ENCODE measurements around the gene LOXHD1. TPM values are rescaled to one million over a fixed set of nuclear protein-coding genes. Genes with fewer than 3 reads are reported as not detected.

Gene LOXHD1
- total and polyA plus RNA-seq, 10 of the 15 experiments (the other 5 are each of a cell fraction or from before 2014, with no cell fraction given) = not detected

GRCh38 chr18:46434629-46435028 is 222.4 kb downstream of the LOXHD1 start (continued):
- no peak for TF ChIP-seq MLLT1 (IDR thresholded peaks at IDR 0.05)

- 51% methylated on average over 33 of the region's 35 CpGs for WGBS (ENCODE audit: insufficient coverage, insufficient replicate concordance, low lambda C conversion rate, missing lambda C conversion rate)
- ChIA-PET POLR2A (no interaction called here), SMC1A (ENCODE audit: uncharacterized antibody, unreplicated experiment) (no interaction called here), RAD21 (ENCODE audit: unreplicated experiment) (no interaction called here), CTCF (no interaction called here)
- H3K4me1 ChIP-seq (ENCODE audit: control insufficient read depth, insufficient read depth, low read length) = no peaks in the 10 kb centered on the region
- H3K4me2 ChIP-seq (ENCODE audit: control insufficient read depth, insufficient read depth) = no peak overlapping the region
- no peaks in the 10 kb centered on the region for H3K79me2 ChIP-seq (ENCODE audit: control insufficient read depth, insufficient read depth, low read length)
- H4K20me1 ChIP-seq (ENCODE audit: control insufficient read depth, insufficient read depth) = no peaks in the 10 kb centered on the region
- H2AFZ ChIP-seq (ENCODE audit: control insufficient read depth, low read depth, low read length) = no peak overlapping the region
- H3K27me3 ChIP-seq (replicated peaks in 1 of 2; ENCODE audit: control insufficient read depth in 2 of 2, insufficient read depth in 2 of 2, low read length in 1 of 2) = peaks cover 0 to 3% of the 10 kb centered on the region in 2 experiments; a peak in 2 of 4 replicates
- no peaks in the 10 kb centered on the region for H3K36me3 ChIP-seq (ENCODE audit: control insufficient read depth in 2 of 2, insufficient read depth in 2 of 2, low read length in 1 of 2)
- DNase-seq (ENCODE audit: low read depth, low spot score) (no peak), ATAC-seq (no peak), FAIRE-seq (no peak)
- H3K9me3 ChIP-seq (replicated peaks; ENCODE audit: control insufficient read depth, insufficient read depth, low read length) = no peaks in the 10 kb centered on the region
- no peak overlapping the region for H3K9ac ChIP-seq (ENCODE audit: control insufficient read depth, insufficient read depth, low read length)
- intact Hi-C loops (cut with micrococcal nuclease; ENCODE audit: unreplicated experiment) (no loop called here), in situ Hi-C loops (cut with MboI) (no loop called here)
- no TSS peak for BruUV-seq (replicated peaks)
- no peak overlapping the region for H3K27ac ChIP-seq (ENCODE audit: control insufficient read depth, insufficient read depth)
- H3K4me3 ChIP-seq = no peak overlapping the region
- TF ChIP-seq USF1 (IDR thresholded peaks at IDR 0.05; ENCODE audit: borderline replicate concordance, extremely low read length, insufficient read depth, low read depth, low read length) (no peak), BCL11A (IDR thresholded peaks at IDR 0.05; ENCODE audit: low read depth, low read length) (no peak), POLR2AphosphoS2 (IDR thresholded peaks at IDR 0.05; ENCODE audit: low read depth, low read length) (no peak), REST (IDR thresholded peaks at IDR 0.05; ENCODE audit: low read depth, low read length) (no peak), ZNF217 (IDR thresholded peaks at IDR 0.05) (no peak), STAT1 (conservative IDR thresholded peaks at IDR 0.05) (no peak), CBX5 (IDR thresholded peaks at IDR 0.05; ENCODE audit: low read depth) (no peak), HCFC1 (IDR thresholded peaks at IDR 0.05; ENCODE audit: low read length) (no peak), MTA3 (IDR thresholded peaks at IDR 0.05; ENCODE audit: borderline replicate concordance, low read length) (no peak), ZBTB11 (CRISPR knock-in tag; IDR thresholded peaks at IDR 0.05) (no peak), YY1 (IDR thresholded peaks at IDR 0.05; ENCODE audit: low read depth, low read length) (no peak), EGR1 (IDR thresholded peaks at IDR 0.05; ENCODE audit: borderline replicate concordance in 1 of 2, low read depth in 2 of 2, low read length in 2 of 2) (no peak)
Measured at GRCh38 chr18:46433121-46433826, 223.7 kb downstream of the LOXHD1 start.

Data from GM12878 (cell line).